ENCODE measurements around the gene NUP210L. TPM values are rescaled to one million over a fixed set of nuclear protein-coding genes. Genes with fewer than 3 reads are reported as not detected.
"Not testable (repeated sequence)": the region's sequence is repeated elsewhere in the genome, so short reads cannot be mapped to it uniquely, and the experiment has no call there.

NUP210L gene
- total and polyA plus RNA-seq, 2 donors from 2014 or later: 0.06 TPM; not detected in 1

DNA sequence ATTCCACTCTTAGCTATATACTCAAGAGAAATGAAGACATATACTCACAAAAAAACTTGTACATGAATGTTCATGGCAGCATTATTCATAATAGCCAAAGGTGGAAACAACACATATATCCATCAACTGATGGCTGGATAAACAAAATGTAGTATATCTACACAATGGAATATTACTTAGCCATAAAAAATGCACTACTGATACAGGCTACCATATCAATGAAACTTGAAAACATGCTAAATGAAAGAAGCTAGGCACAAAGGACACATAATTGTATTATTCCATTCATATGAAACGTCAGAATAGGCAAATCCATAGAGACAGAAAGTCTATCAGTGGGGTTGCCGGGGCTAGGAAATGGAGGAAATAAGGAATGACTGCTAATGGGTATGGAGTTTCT lies 67.3 kb downstream of the NUP210L start:
- H3K27ac ChIP-seq (ENCODE audit: low read depth in 2 of 2, low read length in 2 of 2): no peak overlapping the region
- no peak overlapping the region for H3K4me3 ChIP-seq (ENCODE audit: low read length in 3 of 3)
- no peaks in the 10 kb centered on the region for H3K36me3 ChIP-seq (ENCODE audit: control insufficient read depth in 2 of 3, insufficient read depth in 3 of 3, low read length in 3 of 3)
- DNase-seq (no peak), FAIRE-seq (no peak)
- peaks cover 0 to 7% (median 0%) of the 10 kb centered on the region in 3 donors for H3K9me3 ChIP-seq (ENCODE audit: control insufficient read depth in 2 of 3, insufficient read depth in 1 of 3, low read length in 3 of 3)
- intact Hi-C loops (cut with DNase I): no loop called here
- H3K9ac ChIP-seq (ENCODE audit: low read length in 3 of 3): no peak overlapping the region
- TF ChIP-seq, protein P1, sequence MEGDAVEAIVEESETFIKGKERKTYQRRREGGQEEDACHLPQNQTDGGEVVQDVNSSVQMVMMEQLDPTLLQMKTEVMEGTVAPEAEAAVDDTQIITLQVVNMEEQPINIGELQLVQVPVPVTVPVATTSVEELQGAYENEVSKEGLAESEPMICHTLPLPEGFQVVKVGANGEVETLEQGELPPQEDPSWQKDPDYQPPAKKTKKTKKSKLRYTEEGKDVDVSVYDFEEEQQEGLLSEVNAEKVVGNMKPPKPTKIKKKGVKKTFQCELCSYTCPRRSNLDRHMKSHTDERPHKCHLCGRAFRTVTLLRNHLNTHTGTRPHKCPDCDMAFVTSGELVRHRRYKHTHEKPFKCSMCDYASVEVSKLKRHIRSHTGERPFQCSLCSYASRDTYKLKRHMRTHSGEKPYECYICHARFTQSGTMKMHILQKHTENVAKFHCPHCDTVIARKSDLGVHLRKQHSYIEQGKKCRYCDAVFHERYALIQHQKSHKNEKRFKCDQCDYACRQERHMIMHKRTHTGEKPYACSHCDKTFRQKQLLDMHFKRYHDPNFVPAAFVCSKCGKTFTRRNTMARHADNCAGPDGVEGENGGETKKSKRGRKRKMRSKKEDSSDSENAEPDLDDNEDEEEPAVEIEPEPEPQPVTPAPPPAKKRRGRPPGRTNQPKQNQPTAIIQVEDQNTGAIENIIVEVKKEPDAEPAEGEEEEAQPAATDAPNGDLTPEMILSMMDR (IDR thresholded peaks at IDR 0.05; ENCODE audit: borderline replicate concordance, extremely low read depth, insufficient read depth): no peak
- H3K4me1 ChIP-seq (ENCODE audit: control insufficient read depth in 2 of 3, insufficient read depth in 2 of 3, low read depth in 1 of 3, low read length in 3 of 3): no peaks in the 10 kb centered on the region
- H3K27me3 ChIP-seq (ENCODE audit: control insufficient read depth, insufficient read depth, low read length): no peaks in the 10 kb centered on the region

- FAIRE-seq; DNase-seq; H3K36me3 ChIP-seq (ENCODE audit: control insufficient read depth in 2 of 3, insufficient read depth in 3 of 3, low read length in 3 of 3); H3K4me3 ChIP-seq (ENCODE audit: low read length in 3 of 3); intact Hi-C loops (cut with DNase I); H3K9me3 ChIP-seq (ENCODE audit: control insufficient read depth in 2 of 3, insufficient read depth in 1 of 3, low read length in 3 of 3); H3K4me1 ChIP-seq (ENCODE audit: control insufficient read depth in 2 of 3, insufficient read depth in 2 of 3, low read depth in 1 of 3, low read length in 3 of 3); H3K27me3 ChIP-seq (ENCODE audit: control insufficient read depth, insufficient read depth, low read length); H3K9ac ChIP-seq (ENCODE audit: low read length in 3 of 3); H3K27ac ChIP-seq (ENCODE audit: low read depth in 2 of 2, low read length in 2 of 2): not testable (repeated sequence)
Observed at GRCh38 chr1:154083057-154083456, 71.8 kb downstream of the NUP210L start.

DNA sequence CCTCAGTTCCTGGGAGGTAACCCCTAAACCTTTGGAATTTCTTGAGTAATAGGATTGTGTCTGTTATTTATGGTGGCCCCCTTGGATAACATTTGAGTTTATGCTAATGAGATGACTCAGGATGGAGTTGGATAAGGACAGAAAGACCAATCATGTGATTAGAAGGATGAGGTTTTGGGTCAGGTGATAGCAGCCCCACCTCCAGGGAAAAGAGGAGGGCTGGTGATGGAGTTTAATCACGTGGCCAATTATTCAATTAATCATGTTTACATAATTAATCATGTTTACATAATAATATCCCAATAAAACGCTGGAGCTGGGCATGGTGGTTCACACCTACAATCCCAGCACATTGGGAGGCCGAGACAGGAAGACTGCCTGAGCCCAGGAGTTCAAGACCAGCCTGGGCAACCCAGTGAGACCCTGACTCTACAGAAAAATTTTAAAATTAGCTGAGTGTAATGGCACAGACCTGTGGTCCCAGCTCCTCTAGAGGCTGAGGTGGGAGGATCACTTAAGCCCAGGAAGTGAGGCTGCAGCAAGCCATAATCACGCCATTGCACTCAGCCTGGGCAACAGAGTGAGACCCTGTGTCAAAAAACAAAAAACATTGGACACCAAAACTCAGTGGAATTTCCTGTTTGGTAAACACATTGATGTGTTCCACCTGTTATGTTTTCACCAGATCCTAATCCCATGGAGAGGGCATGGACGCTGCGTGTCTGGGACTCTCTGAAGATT lies 73.3 kb downstream of the NUP210L start:
- TF ChIP-seq, protein P1 (IDR thresholded peaks at IDR 0.05; ENCODE audit: borderline replicate concordance, extremely low read depth, insufficient read depth): no peak
- Histone ChIP-seq H3K36me3 (ENCODE audit: control insufficient read depth in 2 of 3, insufficient read depth in 3 of 3, low read length in 3 of 3) (no peaks in the 10 kb centered on the region), H3K4me1 (ENCODE audit: control insufficient read depth in 2 of 3, insufficient read depth in 2 of 3, low read depth in 1 of 3, low read length in 3 of 3) (no peaks in the 10 kb centered on the region), H3K27ac (ENCODE audit: low read depth in 2 of 2, low read length in 2 of 2) (no peak overlapping the region), H3K27me3 (ENCODE audit: control insufficient read depth, insufficient read depth, low read length) (no peaks in the 10 kb centered on the region), H3K9me3 (ENCODE audit: control insufficient read depth in 2 of 3, insufficient read depth in 1 of 3, low read length in 3 of 3) (peaks cover 0 to 3% (median 0%) of the 10 kb centered on the region in 3 donors), H3K9ac (ENCODE audit: low read length in 3 of 3) (no peak overlapping the region), H3K4me3 (ENCODE audit: low read length in 3 of 3) (no peak overlapping the region)
- no peak for DNase-seq
- no peak for FAIRE-seq
- intact Hi-C loops (cut with DNase I): no loop called here

DNA sequence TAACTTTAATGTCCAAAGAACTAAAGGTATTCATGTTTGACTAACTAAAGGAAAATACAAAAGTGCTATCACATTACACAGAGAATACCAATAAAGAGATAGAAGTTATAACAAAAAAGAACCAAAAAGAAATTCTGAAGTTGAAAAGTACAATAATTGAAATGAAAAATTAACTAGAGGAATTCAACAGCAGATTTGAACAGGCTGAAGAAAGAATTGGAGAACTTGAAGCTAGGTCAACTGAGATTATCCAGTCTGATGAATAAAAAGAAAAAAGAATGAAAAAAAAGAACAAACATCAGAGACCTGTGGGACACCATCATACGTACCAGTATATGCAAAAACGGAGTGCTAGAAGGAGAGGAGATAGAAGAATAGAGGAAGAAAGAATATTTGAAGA lies 78.5 kb downstream of the NUP210L start:
- no peak overlapping the region for H3K27ac ChIP-seq (ENCODE audit: low read depth in 2 of 2, low read length in 2 of 2)
- H3K4me3 ChIP-seq (ENCODE audit: low read length in 3 of 3): no peak overlapping the region
- no peaks in the 10 kb centered on the region for H3K4me1 ChIP-seq (ENCODE audit: control insufficient read depth in 2 of 3, insufficient read depth in 2 of 3, low read depth in 1 of 3, low read length in 3 of 3)
- H3K9me3 ChIP-seq (ENCODE audit: control insufficient read depth in 2 of 3, insufficient read depth in 1 of 3, low read length in 3 of 3): no peaks in the 10 kb centered on the region
- DNase-seq (no peak), FAIRE-seq (no peak)
- H3K9ac ChIP-seq (ENCODE audit: low read length in 3 of 3): no peak overlapping the region
- no peaks in the 10 kb centered on the region for H3K27me3 ChIP-seq (ENCODE audit: control insufficient read depth, insufficient read depth, low read length)
- intact Hi-C loops (cut with DNase I): no loop called here
- H3K36me3 ChIP-seq (ENCODE audit: control insufficient read depth in 2 of 3, insufficient read depth in 3 of 3, low read length in 3 of 3): no peaks in the 10 kb centered on the region
- TF ChIP-seq, protein P1 (IDR thresholded peaks at IDR 0.05; ENCODE audit: borderline replicate concordance, extremely low read depth, insufficient read depth): no peak
